ENCODE data around the gene CISH.

The CISH gene

DNA sequence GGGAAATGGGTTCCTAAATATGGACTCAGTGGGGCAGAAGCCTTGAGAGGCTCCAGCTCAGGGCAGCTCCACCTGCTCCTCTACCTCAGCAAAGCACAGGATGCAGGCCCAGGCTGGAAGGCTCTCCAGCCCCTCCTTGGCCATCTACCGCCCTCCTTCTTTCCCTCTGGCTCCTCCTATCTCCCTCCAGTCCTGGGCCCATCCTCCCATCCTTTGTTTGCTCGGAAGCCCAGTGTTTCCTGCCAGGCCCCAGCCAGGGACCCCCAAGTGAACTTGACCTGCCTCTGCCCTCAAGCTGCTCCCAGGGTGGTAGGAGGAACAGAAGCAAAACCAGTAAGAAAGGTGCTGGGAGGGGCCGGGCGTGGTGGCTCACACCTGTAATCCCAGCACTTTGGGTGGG is 25.4 kb upstream of the CISH start:
- DNase-seq (ENCODE audit: low read depth), result no peak

GRCh38 chr3:50635066-50635465 is 23.5 kb upstream of the CISH start:
- DNase-seq (ENCODE audit: low read depth), result no peak

- no peak for DNase-seq (ENCODE audit: low read depth)
These were observed 21.7 kb upstream of the CISH start for GRCh38 chr3:50633230-50633790.

- DNase-seq (ENCODE audit: low read depth), result peak; percentile 76
These were observed 20.9 kb upstream of the CISH start for GRCh38 chr3:50632450-50632849.

DNA sequence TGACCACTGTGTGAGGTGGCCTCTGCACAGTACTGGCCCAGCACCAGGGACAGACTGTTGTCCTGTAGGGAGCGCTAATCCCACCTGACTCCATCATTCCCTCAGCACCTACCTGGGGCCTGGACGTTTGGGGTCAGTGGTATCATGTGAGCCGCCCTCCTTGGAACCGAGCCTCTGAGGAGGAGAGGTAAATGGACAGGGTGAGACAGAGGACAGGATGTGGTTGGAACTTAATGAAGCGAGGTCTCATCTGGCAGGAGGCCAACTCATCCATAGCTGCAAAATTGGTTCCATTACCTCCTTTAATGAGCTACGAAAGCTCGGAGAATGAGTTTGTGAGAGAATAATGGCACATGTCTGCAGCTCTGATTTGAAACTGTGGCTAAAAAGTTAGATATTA is 19.3 kb upstream of the CISH start:
- peak; percentile 63 for DNase-seq (ENCODE audit: low read depth)

GRCh38 chr3:50630394-50630793 is 18.8 kb upstream of the CISH start:
- DNase-seq (ENCODE audit: low read depth), result no peak

GRCh38 chr3:50628601-50629000 is 17.0 kb upstream of the CISH start:
- no peak for DNase-seq (ENCODE audit: low read depth)

DNA sequence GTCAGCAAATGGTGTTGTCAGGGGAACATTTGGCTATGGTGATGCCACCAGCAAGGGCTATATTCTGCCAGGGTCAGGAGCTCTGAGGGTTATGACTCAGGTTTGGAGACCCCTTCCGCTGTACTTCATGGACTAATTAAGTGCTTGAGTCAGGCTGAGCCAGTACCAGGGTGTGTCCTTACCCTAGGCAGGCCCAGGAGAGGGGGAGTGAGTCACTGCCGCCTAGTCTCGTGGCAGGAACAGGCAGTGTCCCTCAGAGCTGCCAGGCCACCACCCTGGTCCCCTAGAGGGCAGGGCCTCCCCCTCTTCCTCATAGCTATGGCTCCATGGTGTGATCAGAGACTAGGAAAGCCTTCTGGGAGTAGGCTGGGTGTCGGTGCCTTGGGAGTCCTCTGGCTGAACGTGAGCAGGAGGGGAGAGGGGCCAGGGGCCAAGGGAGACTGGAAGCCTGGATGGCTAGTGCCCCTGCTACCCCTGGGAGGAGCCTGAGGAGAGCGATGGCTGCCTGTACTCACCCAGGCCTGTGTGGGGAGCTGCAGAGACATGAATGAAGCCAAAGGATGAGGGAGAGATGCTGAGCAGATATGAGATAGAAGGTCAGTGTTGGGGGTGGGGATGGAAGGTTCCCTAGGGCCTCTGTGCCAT is 16.0 kb upstream of the CISH start:
- DNase-seq (ENCODE audit: low read depth), result peak; percentile 83

DNA sequence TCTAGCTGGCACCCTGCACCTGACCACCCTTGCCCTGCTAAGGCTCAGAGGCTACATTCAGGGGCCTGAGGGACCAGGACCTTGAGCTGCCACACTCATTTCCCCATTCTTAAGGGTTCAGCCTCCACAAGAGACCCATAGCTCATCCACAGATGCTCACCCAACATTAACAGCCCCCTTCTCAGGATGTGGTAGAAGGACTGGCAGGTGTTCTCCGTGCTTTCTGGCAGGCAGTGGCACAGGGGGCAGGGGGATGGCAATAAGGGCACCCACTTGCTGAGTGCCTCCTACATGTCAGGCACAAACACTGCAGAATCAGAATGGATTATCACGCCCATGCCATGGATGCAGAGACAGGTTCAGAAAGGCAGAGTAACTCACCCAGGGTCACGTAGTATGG is 14.8 kb upstream of the CISH start:
- no peak for DNase-seq (ENCODE audit: low read depth)

- no peak for DNase-seq (ENCODE audit: low read depth)
These were observed 13.9 kb upstream of the CISH start for GRCh38 chr3:50625231-50626182.

DNA sequence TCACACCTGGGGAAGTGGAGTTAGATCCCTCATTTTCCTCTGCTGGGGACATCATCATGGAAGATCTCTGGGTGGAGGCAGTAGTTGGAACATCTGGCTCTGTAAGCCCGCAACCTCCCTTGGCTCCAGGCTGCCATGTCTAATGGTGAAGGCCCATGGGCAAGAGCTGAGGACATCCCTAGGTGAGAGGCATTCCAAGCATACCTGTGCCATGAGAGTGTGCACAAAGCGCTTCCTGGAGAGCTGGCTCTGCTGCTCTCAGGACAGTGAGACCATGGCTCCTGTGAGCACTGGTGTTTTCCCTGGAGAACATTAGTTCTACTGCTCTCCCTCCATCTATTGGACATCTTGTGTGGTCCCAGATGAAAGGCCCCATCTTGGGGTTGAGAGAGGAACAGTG is 13.1 kb upstream of the CISH start:
- no peak for DNase-seq (ENCODE audit: low read depth)

GRCh38 chr3:50623840-50624474 is 12.4 kb upstream of the CISH start:
- DNase-seq (ENCODE audit: low read depth), result no peak

DNA sequence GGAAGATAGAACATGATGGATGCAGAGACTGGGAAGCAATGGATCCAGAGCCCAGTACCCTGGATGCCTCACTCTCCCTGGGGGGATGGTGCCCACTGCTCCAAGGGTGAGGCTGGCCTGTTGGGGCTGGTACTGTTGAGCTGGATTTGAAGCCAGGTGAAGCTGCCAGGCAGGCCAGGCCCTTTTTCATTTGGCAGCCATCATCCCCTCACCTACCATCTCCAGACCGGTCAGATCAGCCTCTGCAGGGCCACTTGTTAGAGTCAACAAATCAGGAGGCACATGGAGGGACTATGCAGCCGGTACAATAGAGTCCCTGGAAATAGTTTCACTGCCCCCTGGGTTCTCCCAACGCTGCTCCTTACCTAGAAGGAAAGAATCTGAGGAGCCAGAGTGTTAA is 11.3 kb upstream of the CISH start:
- DNase-seq (ENCODE audit: low read depth), result no peak

DNA sequence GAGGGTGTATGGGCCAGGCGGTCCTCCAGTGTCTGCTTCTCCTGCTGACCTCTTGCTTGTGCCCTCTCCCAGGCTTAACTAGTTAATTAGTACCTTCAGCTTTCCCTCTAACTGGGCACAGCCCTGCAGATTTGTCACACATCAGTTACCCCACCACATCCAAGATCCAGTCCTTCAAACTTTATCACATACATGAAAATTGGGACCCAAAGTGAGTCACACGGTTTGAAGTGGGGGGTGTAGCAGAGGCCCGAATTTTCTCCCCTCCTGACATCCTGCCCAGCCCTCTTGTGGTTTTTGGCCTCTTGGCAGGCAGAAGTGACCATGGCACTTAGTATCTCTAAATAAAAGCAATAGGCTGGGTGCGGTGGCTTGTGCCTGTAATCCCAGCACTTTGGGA is 9.2 kb upstream of the CISH start:
- peak; percentile 52 for DNase-seq (ENCODE audit: low read depth)

- no peak for DNase-seq (ENCODE audit: low read depth)
These were observed 8.8 kb upstream of the CISH start for GRCh38 chr3:50620420-50620819.

- DNase-seq (ENCODE audit: low read depth), result no peak
These were observed 6.4 kb upstream of the CISH start for GRCh38 chr3:50617911-50618481.

- no peak for DNase-seq (ENCODE audit: low read depth)
These were observed 5.7 kb upstream of the CISH start, which contains the start of gene MAPKAPK3 for GRCh38 chr3:50617096-50617791. TSS of gene MAPKAPK3 (plus strand) at chr3:50617151. CDS start at chr3:50617566, 415 bp downstream.

GRCh38 chr3:50616770-50617095 is 5.2 kb upstream of the CISH start:
- DNase-seq (ENCODE audit: low read depth), result peak; percentile 89

DNA sequence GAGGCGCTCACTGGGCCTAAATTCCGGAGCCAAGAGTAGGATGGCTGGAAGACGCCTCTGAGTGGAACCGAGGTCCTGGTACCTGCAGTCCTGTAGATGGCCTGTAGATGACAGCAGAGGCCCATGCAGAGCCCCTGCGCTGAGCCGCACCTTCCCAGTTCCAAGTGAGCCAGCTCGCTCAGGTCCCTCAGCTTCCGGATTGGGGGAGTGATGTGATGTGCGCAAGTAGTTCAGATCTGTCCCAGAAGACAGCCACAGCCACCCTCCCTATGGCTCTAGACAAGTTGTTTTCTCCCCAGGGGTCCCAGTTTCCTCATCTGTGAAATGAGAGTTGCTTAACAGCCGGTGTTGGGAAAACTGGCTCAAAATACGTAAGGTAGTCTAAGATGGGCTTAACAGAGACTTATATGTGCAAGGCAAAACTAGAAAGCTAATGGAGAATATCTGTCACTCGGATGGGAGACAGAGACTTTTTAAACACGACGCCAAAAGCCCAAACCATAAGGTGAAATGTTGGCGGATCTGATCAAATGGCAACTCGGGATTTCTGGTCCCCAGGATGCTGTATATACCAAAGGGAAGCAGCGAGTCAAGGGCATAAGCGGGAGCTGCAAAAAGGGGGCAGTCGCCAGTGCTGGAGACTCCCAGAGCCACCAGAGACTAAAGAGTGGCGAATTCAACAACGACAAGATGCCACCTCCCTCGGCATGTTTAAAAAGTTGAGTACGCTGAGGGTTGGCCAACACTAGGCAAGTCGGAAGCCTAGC is 4.6 kb upstream of the CISH start:
- peak; percentile 83 for DNase-seq (ENCODE audit: low read depth)

- DNase-seq (ENCODE audit: low read depth), result no peak
These were observed 3.6 kb upstream of the CISH start for GRCh38 chr3:50615190-50615589.
